ENCODE measurements around the gene THOC7. TPM values are rescaled to one million over a fixed set of nuclear protein-coding genes. Genes with fewer than 3 reads are reported as not detected.

Gene THOC7
- total and polyA plus RNA-seq, 12 donors, result 34.8 to 144 (median 65.7) TPM

DNA sequence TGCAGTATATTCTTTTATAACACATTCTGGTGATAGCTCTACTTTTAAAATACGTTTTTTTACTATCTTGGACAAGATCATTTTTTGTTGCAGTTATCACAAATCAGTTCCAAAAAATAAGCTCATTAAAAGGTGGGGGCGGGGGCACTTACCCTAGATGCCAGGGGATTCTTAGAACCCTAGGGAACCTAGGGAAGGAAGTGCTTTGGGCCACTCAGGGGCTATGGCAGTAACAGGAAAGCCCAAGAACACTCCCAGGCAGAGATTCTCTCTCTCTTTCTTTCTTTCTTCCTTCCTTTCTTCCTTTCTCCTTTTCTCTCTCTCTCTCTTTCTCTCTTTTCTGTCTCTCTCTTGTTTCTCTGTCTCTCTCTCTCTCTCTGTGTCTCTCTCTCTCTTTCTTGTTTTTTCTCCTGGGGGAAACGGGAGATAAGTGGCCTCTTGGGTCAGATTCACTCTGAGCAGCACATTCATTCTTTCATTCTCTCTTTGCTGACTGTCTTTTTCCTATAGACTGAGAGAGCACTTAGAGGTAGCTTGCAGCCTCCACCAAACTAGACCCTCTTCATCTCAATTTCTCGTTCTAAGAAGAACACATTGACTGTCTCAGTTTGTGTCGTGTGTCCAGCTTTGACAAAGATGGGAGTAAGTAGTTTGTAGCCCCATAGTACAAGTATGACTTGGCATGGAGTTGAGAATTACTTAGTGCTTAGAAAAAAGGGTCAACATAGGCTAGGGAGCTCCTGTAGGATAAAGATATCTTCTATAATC is 32.0 kb upstream of the THOC7 start:
- no peak overlapping the region for H3K27ac ChIP-seq

GRCh38 chr3:63892773-63893352 is 29.3 kb upstream of the THOC7 start:
- intact Hi-C loops (cut with DNase I), result no loop called here
- Histone ChIP-seq H3K27me3 (no peaks in the 10 kb centered on the region), H3K27ac (no peak overlapping the region), H3K4me1 (replicated peaks in 1 of 2) (peaks cover 0 to 22% of the 10 kb centered on the region in 2 donors), H3K9me3 (replicated peaks in 1 of 3) (no peaks in the 10 kb centered on the region), H3K4me3 (no peak overlapping the region), H3K36me3 (replicated peaks in 1 of 2) (no peaks in the 10 kb centered on the region)
- TF ChIP-seq, protein P1, sequence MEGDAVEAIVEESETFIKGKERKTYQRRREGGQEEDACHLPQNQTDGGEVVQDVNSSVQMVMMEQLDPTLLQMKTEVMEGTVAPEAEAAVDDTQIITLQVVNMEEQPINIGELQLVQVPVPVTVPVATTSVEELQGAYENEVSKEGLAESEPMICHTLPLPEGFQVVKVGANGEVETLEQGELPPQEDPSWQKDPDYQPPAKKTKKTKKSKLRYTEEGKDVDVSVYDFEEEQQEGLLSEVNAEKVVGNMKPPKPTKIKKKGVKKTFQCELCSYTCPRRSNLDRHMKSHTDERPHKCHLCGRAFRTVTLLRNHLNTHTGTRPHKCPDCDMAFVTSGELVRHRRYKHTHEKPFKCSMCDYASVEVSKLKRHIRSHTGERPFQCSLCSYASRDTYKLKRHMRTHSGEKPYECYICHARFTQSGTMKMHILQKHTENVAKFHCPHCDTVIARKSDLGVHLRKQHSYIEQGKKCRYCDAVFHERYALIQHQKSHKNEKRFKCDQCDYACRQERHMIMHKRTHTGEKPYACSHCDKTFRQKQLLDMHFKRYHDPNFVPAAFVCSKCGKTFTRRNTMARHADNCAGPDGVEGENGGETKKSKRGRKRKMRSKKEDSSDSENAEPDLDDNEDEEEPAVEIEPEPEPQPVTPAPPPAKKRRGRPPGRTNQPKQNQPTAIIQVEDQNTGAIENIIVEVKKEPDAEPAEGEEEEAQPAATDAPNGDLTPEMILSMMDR (IDR thresholded peaks at IDR 0.05), result no peak
- no peak for DNase-seq
- 96 to 100% (median 98%) methylated on average over 1 of the region's 1 CpG for WGBS, 4 donors

More for the DNA sequence above, 32.0 kb upstream of the THOC7 start:
- no peak for DNase-seq
- TF ChIP-seq POLR2A (IDR thresholded peaks at IDR 0.05), result no peak
- TF ChIP-seq, protein P1 (IDR thresholded peaks at IDR 0.05), result no peak
- H3K9me3 ChIP-seq (replicated peaks in 1 of 3), result no peaks in the 10 kb centered on the region
- peaks cover 0 to 8% of the 10 kb centered on the region in 2 donors for H3K36me3 ChIP-seq (replicated peaks in 1 of 2)
- no peak overlapping the region for H3K4me3 ChIP-seq
- 76 to 81% (median 78%) methylated on average over 5 of the region's 5 CpGs for WGBS, 4 donors
- H3K27me3 ChIP-seq, result no peaks in the 10 kb centered on the region
- peaks cover 0 to 22% of the 10 kb centered on the region in 2 donors for H3K4me1 ChIP-seq (replicated peaks in 1 of 2)
- intact Hi-C loops (cut with DNase I), result no loop called here

- H3K27me3 ChIP-seq, result no peaks in the 10 kb centered on the region
- 95 to 99% (median 96%) methylated on average over 5 of the region's 5 CpGs for WGBS, 4 donors
These were observed 27.9 kb upstream of the THOC7 start for GRCh38 chr3:63891518-63891917.

DNA sequence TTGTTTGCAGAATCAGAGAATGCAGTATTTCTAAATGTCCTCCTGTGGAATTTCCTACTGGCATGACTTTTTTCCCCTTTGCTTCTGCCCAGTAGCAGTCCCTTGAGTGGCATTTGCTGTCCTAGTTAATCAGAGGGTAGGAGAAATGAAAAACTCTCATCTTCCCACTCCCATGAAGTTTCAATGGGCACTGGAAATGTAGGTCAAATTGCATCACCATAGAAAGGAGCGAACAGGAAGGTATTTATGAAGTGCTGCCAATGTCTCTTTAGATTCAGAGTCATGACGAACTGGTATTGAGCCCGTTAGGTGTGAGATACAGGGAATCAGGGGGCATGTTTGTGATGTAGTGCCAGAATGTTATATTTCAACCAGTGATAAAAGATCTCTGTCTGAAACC is 23.3 kb upstream of the THOC7 start:
- Histone ChIP-seq H3K4me3 (no peak overlapping the region), H3K9me3 (replicated peaks in 1 of 3) (no peaks in the 10 kb centered on the region), H3K27me3 (no peaks in the 10 kb centered on the region), H3K27ac (peak overlapping the region in 3 of 5 donors; percentile 4 to 10 (median 8)), H3K36me3 (replicated peaks in 1 of 2) (no peaks in the 10 kb centered on the region), H3K4me1 (replicated peaks in 1 of 2) (peaks cover 7 to 8% of the 10 kb centered on the region in 2 donors)
- intact Hi-C loops (cut with DNase I), result no loop called here
- TF ChIP-seq POLR2A (IDR thresholded peaks at IDR 0.05), result no peak
- TF ChIP-seq, protein P1 (IDR thresholded peaks at IDR 0.05), result no peak
- DNase-seq, result peak in 2 of 7 donors; percentile 16 to 29
- WGBS, 4 donors, result 39 to 49% (median 45%) methylated on average over 3 of the region's 3 CpGs

More at GRCh38 chr3:63891518-63891917, 27.9 kb upstream of the THOC7 start:
- H3K36me3 ChIP-seq (replicated peaks in 1 of 2), result no peaks in the 10 kb centered on the region
- H3K4me1 ChIP-seq (replicated peaks in 1 of 2), result peaks cover 4 to 20% of the 10 kb centered on the region in 2 donors
- intact Hi-C loops (cut with DNase I), result no loop called here
- H3K27ac ChIP-seq, result no peak overlapping the region
- no peaks in the 10 kb centered on the region for H3K9me3 ChIP-seq (replicated peaks in 1 of 3)
- DNase-seq, result no peak
- no peak for TF ChIP-seq POLR2A (IDR thresholded peaks at IDR 0.05)
- TF ChIP-seq, protein P1 (IDR thresholded peaks at IDR 0.05), result no peak
- H3K4me3 ChIP-seq, result no peak overlapping the region

Measured in adrenal gland (tissue), 12 donors.